ENCODE measurements around the gene ARL16.

The ARL16 gene

GRCh38 chr17:81712468-81713003, 28.9 kb upstream of the ARL16 start:
- no peak for DNase-seq

- DNase-seq = peak; percentile 80
Measured at GRCh38 chr17:81711814-81712467, 28.3 kb upstream of the ARL16 start, which contains the start of gene SLC25A10. SLC25A10 (plus strand) TSS chr17:81712284; CDS start chr17:81712427, 143 bp downstream.

- DNase-seq = no peak
Measured at GRCh38 chr17:81710514-81711308, 27.1 kb upstream of the ARL16 start.

GRCh38 chr17:81708739-81709185, 25.2 kb upstream of the ARL16 start:
- no peak for DNase-seq

GRCh38 chr17:81707725-81708646, 24.4 kb upstream of the ARL16 start:
- no peak for DNase-seq

- no peak for DNase-seq
Measured at GRCh38 chr17:81706757-81707624, 23.4 kb upstream of the ARL16 start.

- DNase-seq = no peak
Measured at GRCh38 chr17:81706232-81706611, 22.6 kb upstream of the ARL16 start.

GRCh38 chr17:81705518-81706231, 22.1 kb upstream of the ARL16 start:
- DNase-seq = no peak

- DNase-seq = peak; percentile 15
Measured at GRCh38 chr17:81703747-81704654, 20.4 kb upstream of the ARL16 start.

GRCh38 chr17:81702934-81703746, 19.5 kb upstream of the ARL16 start, which contains the start of gene MRPL12:
MRPL12 (plus strand) TSS chr17:81703367; CDS start chr17:81703502, 135 bp downstream.
- peak; percentile 90 for DNase-seq

- DNase-seq = peak; percentile 14
Measured at GRCh38 chr17:81701288-81702071, 17.9 kb upstream of the ARL16 start.

- DNase-seq = no peak
Measured at GRCh38 chr17:81700353-81701287, 17.0 kb upstream of the ARL16 start.

- no peak for DNase-seq
Measured at GRCh38 chr17:81697261-81698044, 13.9 kb upstream of the ARL16 start.

GRCh38 chr17:81696218-81696941, 12.8 kb upstream of the ARL16 start:
- no peak for DNase-seq

GRCh38 chr17:81695801-81696200, 12.2 kb upstream of the ARL16 start:
- no peak for DNase-seq
